Pulmonary artery endothelial cell (primary cell): ENCODE results near the gene ZNF326. TPM values are rescaled to one million over a fixed set of nuclear protein-coding genes. Genes with fewer than 3 reads are reported as not detected.
A peak's percentile ranks its signal among the peaks of the same experiment; 100 is the strongest.

Source experiments
- DNase-seq: peaks from one replicate; pipeline ENCODE4 v3.0.0-alpha.2; 2011; ENCODE audit warnings: low read depth, low spot score
- total RNA-seq: library from RNA; depleted of rRNA; stranded (reverse); fragments of >200 nt; gene quantifications from 2 replicates; pipeline ENCODE4 v1.2.3, GENCODE V29; 2014

The ZNF326 gene, protein sequence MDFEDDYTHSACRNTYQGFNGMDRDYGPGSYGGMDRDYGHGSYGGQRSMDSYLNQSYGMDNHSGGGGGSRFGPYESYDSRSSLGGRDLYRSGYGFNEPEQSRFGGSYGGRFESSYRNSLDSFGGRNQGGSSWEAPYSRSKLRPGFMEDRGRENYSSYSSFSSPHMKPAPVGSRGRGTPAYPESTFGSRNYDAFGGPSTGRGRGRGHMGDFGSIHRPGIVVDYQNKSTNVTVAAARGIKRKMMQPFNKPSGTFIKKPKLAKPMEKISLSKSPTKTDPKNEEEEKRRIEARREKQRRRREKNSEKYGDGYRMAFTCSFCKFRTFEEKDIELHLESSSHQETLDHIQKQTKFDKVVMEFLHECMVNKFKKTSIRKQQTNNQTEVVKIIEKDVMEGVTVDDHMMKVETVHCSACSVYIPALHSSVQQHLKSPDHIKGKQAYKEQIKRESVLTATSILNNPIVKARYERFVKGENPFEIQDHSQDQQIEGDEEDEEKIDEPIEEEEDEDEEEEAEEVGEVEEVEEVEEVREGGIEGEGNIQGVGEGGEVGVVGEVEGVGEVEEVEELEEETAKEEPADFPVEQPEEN
- total RNA-seq: 7.0 and 10.7 TPM in 2 replicates

DNA sequence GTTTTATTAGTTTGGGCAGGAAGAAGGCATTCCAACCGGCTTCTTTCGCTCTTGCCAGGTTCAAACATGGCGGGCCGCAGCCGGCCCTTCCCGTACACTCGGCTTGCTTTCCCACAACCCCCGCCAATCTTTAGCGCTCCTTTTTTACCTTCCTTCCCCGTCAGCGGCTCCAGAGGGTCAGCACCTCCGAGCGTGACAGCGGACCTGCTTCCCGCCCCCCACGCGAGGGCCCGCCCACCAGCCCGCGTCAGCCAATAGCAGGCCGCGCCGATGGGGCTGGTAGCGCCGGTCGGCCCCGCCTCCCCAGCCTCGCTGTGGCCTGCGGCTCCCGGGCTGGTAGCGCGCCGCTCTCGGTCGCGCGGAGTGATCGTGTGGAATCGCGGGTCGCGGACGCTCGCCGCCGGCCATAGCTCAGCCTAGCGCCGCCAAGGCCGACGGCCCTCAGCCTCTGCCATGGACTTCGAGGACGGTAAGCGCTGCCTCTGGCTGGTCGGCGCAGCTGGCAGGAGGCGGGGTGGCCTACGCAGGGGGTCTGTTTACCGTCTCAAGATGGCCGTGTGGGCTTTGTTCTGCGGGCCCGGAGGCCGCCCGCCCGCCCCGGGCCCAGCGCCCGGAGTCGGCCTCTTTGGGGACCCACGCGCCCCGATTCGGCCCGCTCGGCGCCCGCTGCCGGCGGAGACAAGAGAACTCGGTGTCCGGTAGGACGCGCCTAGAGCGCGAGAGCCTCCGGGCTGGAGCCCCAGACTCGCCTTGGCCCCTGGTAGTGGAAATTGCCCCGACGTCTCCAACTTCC lies at the start of gene ZNF326:
Gene ZNF326, plus strand, starts transcription at position 306 of the 793 bp plus-strand sequence. Its CDS starts 148 bp downstream, at position 454.
- peak; percentile 92 for DNase-seq

DNA sequence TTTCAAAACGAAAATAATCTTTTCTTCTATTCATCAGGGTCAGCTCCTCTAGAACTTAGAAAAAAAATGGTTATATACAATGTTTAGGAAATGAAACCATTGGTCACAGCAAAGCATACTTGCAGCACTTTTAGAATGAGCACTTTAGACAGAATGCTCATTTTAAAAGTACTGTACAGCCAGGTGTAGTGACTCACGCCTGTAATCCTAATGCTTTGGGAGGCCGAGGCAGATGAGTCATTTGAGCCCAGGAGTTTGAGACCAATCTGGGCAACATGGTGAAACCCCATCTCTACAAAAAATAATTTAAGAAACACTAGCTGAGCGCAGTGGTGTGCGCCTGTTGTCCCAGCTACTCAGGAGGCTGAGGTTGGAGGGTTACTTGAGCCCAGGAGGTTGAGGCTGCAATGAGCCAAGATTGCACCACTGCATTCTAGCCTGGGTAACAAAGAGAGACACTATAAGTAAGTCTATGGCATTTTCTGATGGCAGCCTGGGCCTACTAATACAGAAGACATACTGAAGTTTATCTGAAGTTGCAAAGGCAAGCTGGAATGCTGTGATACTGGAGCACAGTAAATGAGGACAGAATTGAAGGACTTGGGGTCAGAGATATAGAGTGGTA lies 48.9 kb upstream of the ZNF326 start:
- DNase-seq: no peak

DNA sequence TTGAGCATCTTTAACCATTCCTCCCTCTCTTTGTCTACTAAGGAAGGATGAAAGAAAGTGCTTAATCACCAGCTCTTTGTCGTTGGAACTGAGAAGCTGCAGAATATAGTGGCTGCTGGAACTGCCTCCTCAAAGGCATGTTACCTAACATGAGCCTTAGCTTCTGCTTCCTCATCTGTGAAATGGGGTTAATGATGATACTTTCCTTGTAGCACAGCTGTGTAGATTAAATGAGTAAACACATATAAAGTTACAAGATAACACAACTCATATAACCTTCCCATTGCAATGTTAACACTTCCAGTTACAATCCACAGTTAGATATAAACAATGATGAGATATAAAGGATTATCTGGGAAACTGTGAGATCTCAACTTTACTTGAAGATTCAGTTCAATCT lies 48.4 kb upstream of the ZNF326 start:
- DNase-seq: no peak

DNA sequence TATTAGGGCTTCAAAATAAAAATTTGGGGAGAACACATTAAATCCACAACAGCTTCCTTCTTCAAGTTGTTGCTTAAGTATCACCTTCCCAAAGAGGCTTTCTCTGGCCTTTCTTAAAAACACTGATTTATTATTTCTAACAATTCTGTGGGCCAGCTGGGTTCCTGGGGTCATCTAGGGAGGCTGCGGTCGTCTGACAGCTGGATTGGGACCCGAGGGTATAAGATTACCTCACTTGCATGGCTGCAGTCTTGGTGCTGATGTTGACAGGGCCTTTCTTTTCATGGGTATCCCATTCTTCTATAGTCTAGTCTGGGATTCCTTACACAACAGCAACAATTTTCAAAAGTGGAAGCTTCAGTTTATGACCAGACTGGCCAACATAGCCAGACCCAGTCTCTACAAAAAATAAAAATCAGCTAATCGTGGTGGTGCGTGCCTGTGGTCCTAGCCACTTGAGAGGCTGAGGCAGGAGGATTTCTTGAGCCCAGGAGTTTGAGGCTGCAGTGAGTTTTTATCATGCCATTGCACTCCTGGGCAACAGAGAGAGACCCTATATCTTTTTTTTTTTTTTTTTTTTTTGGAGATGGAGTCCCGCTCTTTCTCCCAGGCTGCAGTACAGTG lies 46.1 kb upstream of the ZNF326 start:
- DNase-seq: no peak

DNA sequence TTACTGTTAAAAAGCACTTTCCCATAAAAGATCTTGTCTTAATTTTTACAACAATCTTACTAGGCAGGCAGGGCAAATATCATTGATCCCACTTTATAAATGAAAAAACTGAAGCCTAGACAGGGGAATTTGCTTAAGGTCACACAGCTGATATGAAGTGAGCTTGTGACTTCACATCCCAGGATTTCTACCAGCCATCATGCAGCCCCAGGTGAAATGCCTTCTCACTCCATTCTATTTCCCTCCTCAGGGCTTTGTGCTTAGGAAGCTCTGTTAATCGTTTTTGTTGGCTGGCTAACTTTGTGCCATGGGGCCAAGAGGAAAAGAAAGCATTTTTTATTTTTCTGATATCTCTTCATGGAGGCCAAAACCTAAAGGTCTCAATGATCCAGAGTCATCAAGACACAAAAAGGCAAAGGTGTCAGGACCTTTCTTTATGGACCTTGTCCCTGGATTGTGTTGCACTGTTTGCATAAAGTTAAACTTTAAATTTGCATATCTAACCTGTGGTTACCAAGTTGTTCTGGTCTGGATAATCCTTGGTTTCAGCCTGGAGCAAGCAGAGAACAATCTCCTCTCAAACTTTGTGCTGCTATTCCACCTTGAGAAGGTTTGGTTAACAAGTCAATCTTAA lies 44.8 kb upstream of the ZNF326 start:
- no peak for DNase-seq

DNA sequence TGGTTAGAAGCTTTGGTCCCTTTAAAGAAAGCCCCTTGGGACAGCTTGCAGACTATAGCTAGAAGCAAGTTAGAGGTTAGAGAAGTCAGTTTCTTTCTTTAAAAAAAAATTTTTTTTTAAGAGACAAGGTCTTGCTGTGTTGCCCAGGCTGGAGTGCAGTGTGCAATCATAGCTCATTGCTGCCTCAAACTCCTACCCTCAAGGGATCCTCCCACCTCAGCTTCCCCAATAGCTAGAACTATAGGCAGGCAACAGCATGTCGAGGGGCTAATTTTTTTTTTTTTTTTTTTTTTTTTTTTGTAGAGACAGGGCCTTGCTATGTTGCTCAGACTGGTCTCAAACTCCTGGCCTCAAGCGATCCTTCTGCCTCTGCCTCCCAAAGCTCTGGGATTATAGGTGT lies 44.2 kb upstream of the ZNF326 start:
- no peak for DNase-seq

DNA sequence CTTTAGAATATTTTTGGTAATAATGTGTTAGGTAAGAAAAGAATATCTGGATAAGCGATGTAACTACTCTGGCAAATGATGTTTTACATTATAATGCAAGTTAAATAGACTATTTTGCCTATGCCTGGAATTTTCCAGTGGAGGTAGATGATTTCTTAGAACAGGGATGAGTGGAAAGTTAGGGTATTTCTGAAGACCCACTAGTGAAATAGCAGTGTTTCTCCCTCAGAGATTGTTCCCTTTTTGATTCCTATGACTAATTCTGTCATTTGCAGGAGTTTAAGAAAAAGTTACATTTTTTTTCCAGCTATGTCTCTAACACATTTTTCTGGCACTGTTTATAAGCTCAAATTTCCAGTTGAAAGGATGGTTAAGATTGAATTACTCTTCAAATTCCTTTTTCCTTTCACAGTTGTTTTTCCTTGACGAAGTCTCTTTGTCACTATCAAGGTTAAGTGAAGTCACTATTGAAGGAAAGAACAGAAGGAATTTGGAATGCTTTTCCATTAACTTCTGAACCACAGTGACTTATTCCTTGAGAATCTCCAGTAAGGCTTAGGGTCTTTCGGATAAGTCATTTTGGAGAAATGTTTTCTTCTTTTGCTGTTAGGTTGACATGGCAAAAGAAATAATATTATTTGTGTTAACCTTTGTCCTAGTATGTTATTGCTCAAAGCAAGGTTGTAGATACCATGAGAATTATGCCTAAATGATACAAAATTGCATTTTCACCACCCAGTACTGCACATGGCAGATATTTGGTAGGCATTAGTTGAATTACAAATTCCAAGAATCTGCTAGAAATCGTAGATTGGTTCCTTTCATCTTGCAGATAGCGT lies 42.9 kb upstream of the ZNF326 start:
- DNase-seq: no peak

DNA sequence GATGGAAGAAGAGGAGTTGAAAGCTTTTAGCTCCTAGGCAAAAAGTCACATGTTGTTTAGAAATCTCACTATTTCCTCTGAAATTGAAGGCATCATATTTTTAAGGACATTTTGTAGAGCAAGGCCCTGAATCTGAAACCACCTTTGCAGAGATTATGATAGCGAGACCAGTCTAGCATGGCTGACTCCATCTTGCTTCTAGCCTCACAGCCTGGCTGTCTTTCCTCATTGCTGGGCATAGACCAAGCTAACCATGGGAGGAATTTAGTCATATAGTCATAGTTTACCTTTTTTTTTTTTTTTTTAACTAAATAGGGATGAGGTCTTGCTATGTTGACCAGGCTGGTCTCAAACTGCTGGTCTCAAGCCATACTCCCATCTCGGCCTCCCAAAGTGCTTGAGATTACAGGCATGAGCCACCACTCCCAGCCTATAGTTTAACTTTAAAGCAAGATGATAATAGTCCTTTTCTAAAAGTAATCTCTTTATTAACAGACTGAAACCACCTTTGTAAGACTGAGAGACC lies 42.2 kb upstream of the ZNF326 start:
- DNase-seq: no peak

DNA sequence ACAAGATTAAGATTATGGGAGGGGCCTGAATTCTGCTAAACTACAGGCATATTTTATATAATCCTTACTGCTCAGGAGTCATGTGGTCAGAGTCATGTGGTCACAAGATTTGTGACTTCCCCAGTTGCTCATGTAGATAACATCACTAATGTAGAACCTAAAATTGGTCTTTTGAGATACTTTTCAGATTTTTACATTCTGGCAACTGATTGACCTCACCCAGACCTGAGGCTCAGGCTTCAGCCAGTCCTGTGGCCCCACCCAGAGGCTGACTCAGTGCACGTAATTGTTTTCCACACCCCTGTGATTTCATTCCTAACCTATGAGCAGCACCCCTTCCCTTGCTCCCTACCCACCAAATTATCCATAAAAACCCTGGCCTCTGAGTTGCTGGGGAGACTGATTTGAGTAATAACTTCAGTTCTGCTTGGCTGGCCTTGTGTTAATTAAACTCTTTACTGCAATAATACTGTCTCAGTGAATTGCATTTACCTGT lies 41.7 kb upstream of the ZNF326 start:
- no peak for DNase-seq

DNA sequence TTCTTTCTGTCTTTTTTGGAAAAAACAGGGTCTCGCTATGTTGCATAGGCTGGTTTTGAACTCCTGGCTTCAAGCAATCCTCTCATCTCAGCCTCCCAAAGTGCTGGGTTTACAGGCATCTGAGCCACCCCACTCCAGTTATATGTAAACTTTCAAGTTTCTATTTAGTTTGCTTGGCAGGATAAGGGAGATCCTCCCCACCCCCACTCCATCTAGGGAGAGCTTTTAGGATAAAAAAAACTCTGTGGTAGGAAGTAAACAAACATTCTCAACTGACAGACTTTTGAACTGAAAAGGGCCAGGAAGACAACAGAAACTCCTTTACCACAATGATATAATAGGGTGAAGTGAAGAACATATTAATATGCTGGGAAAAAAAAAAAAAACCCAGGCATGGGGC lies 41.0 kb upstream of the ZNF326 start:
- DNase-seq: no peak

DNA sequence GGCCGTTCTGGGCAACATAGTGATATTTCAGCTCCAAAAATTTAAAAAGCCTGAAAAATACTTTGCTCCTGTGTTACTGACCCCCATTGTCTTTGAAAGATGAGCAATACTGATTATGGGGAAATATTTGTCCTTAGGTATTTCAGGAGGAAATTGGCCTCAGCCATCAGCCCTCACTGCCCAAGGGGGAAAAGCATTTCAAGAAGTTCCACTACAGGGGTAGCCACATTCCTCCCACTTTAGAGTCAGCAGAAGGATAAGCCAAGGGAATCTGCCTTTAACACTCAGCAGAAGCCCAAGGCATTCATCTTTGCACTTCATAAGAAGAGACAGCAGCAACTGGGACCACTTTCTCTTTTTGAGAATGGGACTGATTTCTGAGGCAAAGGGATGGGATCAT lies 40.5 kb upstream of the ZNF326 start:
- DNase-seq: no peak

DNA sequence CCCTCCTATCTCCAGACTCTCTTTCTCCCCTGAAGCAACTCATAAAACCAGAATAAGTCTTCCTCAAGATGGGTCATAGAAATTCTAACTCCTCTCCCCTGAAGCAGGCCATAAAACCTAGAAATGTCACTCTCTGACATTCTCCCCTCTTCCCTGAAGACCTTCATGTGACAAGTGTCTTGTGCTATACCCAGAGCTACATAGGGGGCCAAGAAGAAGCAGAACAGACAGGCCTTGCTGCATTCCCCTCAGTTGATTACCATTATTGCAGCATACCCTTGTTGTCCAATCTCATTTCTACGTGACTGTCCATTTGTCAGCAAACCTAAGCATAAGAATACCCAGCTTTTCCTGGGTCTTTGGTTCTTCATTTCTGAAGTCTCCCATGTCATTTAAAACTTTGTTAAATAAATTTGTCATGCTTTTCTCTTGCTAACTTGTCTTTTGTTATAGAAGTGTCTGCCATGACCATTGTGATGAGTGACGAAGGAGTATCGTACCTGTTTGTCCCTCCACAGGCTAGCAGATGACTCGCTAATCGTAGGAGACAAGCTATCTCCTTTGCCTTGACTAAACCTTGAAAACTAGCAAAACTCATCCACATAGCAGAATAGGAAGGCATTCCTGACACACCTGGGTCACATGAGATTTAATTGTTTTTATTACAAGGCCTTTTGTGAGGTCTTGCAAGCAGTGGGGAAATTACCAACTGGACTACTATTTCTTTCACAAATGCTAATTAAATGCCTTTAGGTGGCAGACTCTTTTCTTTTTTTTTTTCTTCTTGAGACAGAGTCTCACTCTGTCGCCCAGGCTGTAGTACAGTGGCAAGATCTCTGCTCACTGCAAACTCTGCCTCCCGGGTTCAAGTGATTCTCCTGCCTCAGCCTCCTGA lies 39.4 kb upstream of the ZNF326 start:
- no peak for DNase-seq

DNA sequence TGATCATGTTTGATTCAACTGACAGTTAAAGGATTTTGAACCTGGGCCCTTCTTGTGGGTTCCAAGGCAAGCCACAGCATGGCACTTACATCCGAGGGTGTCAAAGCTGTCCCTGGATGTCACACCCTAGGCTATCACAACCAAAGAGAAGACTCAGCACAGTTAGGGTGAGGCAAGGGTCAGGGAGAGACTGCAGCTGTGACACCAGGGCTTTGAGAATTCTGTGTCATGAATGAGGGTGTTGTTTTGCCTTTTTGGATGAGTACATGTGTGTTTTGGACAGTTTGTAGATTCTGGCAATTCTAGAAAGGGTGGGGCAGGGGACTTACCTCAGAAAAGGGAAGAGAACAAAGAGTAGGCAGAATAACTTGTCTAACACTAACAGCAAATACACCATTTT lies 37.8 kb upstream of the ZNF326 start:
- no peak for DNase-seq

DNA sequence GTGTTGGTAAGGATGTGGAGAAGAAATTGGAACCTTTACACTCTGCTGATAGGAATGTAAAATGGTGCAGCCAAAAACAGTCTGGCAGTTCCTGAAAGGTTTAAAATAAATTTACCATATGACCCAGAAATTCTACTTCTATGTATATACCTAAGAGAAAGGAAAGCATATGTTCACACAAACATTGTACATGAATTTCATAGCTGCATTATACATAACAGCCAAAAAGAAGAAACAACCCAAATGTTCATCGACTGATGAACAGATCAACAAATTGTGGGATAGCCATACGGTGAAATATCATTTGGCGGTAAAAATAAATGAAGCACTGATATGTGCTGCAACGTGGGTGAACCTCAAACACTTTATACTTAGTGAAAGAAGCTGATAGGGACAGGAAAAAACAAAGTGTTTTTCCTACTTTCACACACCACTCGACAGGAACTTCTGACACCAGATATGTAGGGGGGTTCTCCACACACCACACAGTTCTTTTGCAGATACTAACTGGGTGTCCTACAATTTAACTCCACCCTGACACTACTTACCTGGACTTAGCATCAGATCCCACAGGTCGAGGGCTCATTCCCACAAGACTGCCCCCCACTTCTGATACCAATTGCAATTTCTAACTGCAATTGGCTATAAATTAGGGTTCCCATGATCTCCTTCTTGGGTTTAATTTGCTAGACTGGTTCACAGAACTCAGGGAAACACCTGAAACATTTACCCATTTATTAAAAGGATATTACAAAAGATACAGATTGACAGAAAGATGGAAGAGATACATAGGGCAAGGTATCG lies 35.9 kb upstream of the ZNF326 start:
- DNase-seq: no peak

DNA sequence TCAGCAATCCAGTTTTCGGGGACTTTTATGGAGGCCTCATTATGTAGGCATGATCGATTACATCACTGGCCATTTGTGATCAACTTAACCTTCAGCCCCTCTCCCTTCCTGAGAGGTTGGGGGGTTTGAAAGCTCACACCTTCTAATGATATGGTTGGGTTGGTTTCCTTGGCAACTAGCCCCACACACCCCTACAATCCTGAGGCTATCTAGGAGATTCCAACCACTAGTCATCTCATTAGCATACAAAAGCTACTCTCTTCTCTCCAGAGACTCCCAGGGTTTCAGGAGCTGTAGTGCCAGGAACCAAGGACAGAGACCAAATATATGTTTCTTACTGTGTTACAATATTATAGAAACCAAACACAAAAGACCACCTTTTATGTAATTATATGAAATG lies 35.2 kb upstream of the ZNF326 start:
- DNase-seq: no peak

DNA sequence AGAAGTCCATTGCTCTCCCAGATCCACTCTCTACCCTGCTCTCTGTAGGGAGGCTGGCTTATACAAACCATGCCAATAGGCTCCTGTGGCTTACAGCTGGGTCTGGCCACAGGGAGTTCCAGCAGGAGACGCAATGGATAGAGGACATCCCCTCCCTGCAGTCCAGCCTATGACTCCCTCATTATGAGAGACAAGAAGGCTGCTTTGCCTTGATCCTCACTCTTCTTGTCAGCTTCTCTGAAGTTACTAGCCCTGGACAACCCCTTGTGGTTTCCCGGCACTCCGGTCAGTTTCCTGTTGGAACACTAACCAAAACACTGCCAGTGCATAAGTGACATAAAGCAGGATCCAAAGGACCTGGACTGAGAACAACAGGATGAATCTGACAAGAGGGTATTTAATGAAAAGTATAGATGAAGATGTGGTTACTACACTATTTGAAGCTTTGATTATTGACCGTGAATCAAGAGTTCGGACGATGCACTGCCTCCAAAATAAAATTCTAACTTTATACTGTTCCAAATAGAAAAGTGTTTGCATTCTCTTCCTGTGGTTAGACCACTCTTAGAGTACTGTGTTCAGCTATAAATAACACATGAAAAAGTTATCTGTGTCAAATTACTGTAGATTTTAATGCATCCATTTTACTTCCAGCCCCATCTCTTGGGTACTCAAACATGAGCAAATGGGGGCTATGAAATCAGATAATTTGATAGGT lies 32.7 kb upstream of the ZNF326 start:
- peak; percentile 22 for DNase-seq

DNA sequence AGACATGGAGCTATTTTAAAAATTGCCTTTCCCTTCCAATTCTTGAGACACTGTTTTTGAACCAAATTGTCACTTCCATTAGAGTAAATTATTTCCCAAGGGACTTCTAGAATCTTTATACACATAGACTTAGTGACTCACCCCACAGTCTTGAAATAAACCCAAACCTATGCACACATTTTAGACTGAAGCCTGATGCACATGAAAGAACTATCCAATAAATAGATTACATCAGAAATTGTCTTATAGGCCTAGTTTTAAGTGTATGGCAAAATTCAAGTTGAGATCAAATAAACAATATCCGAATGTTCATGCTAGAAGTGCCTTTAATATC lies 32.2 kb upstream of the ZNF326 start:
- DNase-seq: no peak
